Measurements from ENCODE around the gene IRAK1.

Gene IRAK1

GRCh38 chrX:153971450-153972367, 48.0 kb downstream of the IRAK1 start, which contains the start of gene HCFC1:
Gene HCFC1 (minus strand): TSS chrX:153971818. CDS start chrX:153970840, 978 bp downstream.
- peak within 1 kb of the TSS; percentile 98 to 99 for H3K27ac ChIP-seq
- intact Hi-C loops (cut with DNase I; ENCODE audit: low total_unique reads): no loop called here
- no peaks in the 10 kb centered on the region for H3K36me3 ChIP-seq
- H3K27me3 ChIP-seq: no peaks in the 10 kb centered on the region
- peaks cover 0 to 45% (median 39%) of the 10 kb centered on the region in 4 donors for H3K4me1 ChIP-seq
- peak; percentile 91 to 95 for DNase-seq
- TF ChIP-seq CTCF (IDR thresholded peaks at IDR 0.05): no peak
- peak within 1 kb of the TSS; percentile 82 to 88 for H3K4me3 ChIP-seq
- peaks cover 0 to 3% (median 0%) of the 10 kb centered on the region in 3 donors for H3K9me3 ChIP-seq

DNA sequence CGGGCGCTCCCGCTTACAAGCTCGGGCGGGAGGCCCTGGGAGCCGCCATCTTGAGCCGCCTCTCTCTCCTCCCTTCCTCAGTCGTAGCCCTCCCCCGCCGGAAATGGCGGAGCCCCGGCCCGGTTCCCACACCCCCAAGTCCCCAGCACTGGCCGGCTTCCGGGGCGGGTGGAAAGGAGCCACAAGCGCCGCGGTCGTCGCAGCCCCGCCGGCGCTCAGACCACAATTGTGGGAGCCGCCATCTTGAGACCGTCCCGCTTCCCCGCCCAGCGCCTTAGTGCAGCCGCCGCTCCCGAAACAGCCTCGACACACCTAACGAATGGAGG, 48.6 kb downstream of the IRAK1 start:
- peak; percentile 84 to 94 for DNase-seq
- intact Hi-C loops (cut with DNase I; ENCODE audit: low total_unique reads): no loop called here
- H3K4me1 ChIP-seq: peaks cover 0 to 51% (median 45%) of the 10 kb centered on the region in 4 donors

GRCh38 chrX:153970357-153971123, 49.2 kb downstream of the IRAK1 start:
- peak overlapping the region; percentile 82 to 88 for H3K4me3 ChIP-seq
- H3K9me3 ChIP-seq: peaks cover 0 to 3% (median 0%) of the 10 kb centered on the region in 3 donors
- H3K27me3 ChIP-seq: no peaks in the 10 kb centered on the region
- peak overlapping the region; percentile 98 to 99 for H3K27ac ChIP-seq
- intact Hi-C loops (cut with DNase I; ENCODE audit: low total_unique reads): no loop called here
- no peak for TF ChIP-seq CTCF (IDR thresholded peaks at IDR 0.05)
- no peaks in the 10 kb centered on the region for H3K36me3 ChIP-seq
- peak in 1 of 2 donors; percentile 78 for DNase-seq
- peaks cover 0 to 56% (median 50%) of the 10 kb centered on the region in 4 donors for H3K4me1 ChIP-seq

More for the DNA sequence above, 48.6 kb downstream of the IRAK1 start:
- H3K27ac ChIP-seq: peak overlapping the region; percentile 98 to 99
- peak overlapping the region; percentile 82 to 88 for H3K4me3 ChIP-seq
- H3K27me3 ChIP-seq: no peaks in the 10 kb centered on the region
- H3K9me3 ChIP-seq: peaks cover 0 to 3% (median 0%) of the 10 kb centered on the region in 3 donors
- TF ChIP-seq CTCF (IDR thresholded peaks at IDR 0.05): no peak
- no peaks in the 10 kb centered on the region for H3K36me3 ChIP-seq

DNA sequence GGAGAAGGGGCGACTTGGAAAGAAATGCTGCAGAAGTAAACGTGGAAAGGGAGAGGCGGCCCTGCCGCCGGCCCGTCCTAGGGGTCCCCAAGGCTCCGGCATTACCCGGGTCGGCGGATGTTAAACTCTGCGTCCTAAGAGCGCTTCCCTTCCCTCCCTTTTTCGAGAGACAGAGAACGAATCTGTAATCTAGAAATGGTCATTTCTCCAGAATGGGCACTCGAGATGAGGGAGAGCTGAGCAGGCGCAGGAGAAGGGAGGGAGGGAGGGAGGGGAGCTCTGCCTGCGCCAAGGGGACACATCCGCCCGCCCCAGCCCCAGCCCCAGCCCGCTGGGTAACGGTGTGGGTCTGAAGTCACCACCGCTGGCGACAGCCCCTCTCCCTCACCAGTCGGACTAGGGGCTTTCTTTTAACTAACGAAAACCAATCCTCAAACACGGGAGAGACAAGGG, 49.8 kb downstream of the IRAK1 start:
- DNase-seq: peak in 1 of 2 donors; percentile 78
- intact Hi-C loops (cut with DNase I; ENCODE audit: low total_unique reads): no loop called here
- H3K9me3 ChIP-seq: peaks cover 0 to 3% (median 0%) of the 10 kb centered on the region in 3 donors
- no peaks in the 10 kb centered on the region for H3K36me3 ChIP-seq
- H3K27ac ChIP-seq: peak overlapping the region; percentile 98 to 99
- peaks cover 0 to 58% (median 51%) of the 10 kb centered on the region in 4 donors for H3K4me1 ChIP-seq
- H3K27me3 ChIP-seq: no peaks in the 10 kb centered on the region
- no peak for TF ChIP-seq CTCF (IDR thresholded peaks at IDR 0.05)
- H3K4me3 ChIP-seq: peak overlapping the region; percentile 82 to 88

DNA sequence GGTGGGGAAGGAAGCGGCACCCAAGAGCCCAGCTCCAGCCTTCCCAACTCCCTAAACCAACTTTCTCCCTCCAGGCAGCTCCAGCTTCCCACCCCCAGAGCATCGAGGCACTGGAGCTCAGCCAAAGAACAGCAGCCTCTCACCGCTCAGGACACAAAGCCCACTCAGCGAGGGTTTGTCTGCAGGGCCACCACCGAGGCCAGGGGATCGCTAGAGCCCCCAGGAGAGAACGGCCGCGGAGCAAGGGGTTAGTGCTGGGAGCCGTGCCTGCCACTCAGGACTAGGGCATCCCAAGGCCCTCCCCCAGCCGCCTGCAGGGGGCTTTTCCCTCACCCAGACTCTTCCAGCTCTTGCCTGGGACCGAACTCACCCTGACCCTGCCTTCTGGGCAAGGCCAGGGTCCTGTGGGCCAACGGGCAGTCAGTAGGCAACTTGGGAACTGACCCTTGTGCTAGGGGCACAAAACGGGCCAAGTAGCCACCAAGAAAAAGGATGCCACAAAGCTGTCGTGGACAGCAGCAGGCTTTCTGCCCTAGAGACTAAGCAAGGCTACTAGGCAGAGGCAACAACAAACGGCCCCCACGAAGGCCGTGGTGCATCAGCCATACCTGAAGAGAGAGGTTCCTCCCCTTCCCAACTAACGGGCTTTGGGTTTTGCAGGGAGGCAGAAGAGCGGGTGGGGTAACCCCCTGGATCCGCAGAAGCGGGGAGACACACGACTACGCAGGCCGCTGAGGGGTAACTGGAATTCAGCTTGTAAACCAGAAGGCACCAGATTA, 50.4 kb downstream of the IRAK1 start:
- Histone ChIP-seq H3K4me1 (peaks cover 0 to 57% (median 48%) of the 10 kb centered on the region in 4 donors), H3K4me3 (peak overlapping the region; percentile 82 to 88), H3K36me3 (peaks cover 0 to 2% (median 0%) of the 10 kb centered on the region in 3 donors), H3K27me3 (no peaks in the 10 kb centered on the region), H3K27ac (peak overlapping the region; percentile 98 to 99), H3K9me3 (peaks cover 0 to 3% (median 0%) of the 10 kb centered on the region in 3 donors)
- no peak for DNase-seq
- no peak for TF ChIP-seq CTCF (IDR thresholded peaks at IDR 0.05)
- intact Hi-C loops (cut with DNase I; ENCODE audit: low total_unique reads): no loop called here

Measured in tibial artery (tissue), 4 donors.